Endothelial cell of umbilical vein (primary cell): ENCODE data around the gene IRF5. TPM values are rescaled to one million over a fixed set of nuclear protein-coding genes. Genes with fewer than 3 reads are reported as not detected.

Experiments
- BruUV-seq: library from RNA; stranded (reverse); fragments of 400-500 nt; replicated peaks from 2 replicates; lab custom pipeline; 2021; lab: Mats Ljungman, UMichigan
- CTCF ChIA-PET: fragments of 300-600, 350-600 bp; sonication (Branson Sonifier 250); formaldehyde crosslinking; loops from one replicate; lab custom pipeline; 2021; ENCODE audit warnings: antibody characterized with exemption, inconsistent platforms; lab: Charles Lee
- POLR2A ChIA-PET: fragments of 300-600, 350-600 bp; sonication (Branson Sonifier 250); formaldehyde crosslinking; loops from one replicate; lab custom pipeline; 2021; ENCODE audit warnings: antibody characterized with exemption, inconsistent platforms; lab: Charles Lee
- DNase-seq: peaks from one replicate; pipeline ENCODE4 v3.0.0-alpha.2; 2011; ENCODE audit warnings: low read depth, low spot score
- FAIRE-seq: peaks from 2 replicates; lab custom pipeline; 2011; peaks lifted over from hg19 to GRCh38; lab: Jason Lieb, UNC
- H2AFZ ChIP-seq: 2 replicates; pipeline ENCODE4 v1.6.0; 2012; ENCODE audit warnings: low read depth, low read length, control low read depth, inconsistent platforms
- H3K27ac ChIP-seq: 2 replicates; pipeline ENCODE4 v1.5.1; 2011; ENCODE audit warnings: low read depth, mild to moderate bottlenecking, control low read depth, low read length, moderate library complexity; ENCODE audit not compliant: insufficient read depth
- H3K27me3 ChIP-seq, 2 experiments: 2 replicates each; pipeline versions ENCODE4 v1.6.0 to v1.6.1; 2011; ENCODE audit warnings: low read length in 2 of 2, mixed read lengths in 1 of 2; ENCODE audit not compliant: control insufficient read depth in 2 of 2, insufficient read depth in 2 of 2
- H3K36me3 ChIP-seq, 2 experiments: 2 replicates in 1 of 2; 3 replicates in 1 of 2; pipeline ENCODE4 v1.5.1; 2011; ENCODE audit warnings: low read length in 2 of 2, mild to moderate bottlenecking in 1 of 2, moderate library complexity in 1 of 2; ENCODE audit not compliant: control insufficient read depth in 2 of 2, insufficient read depth in 2 of 2; ENCODE audit errors: extremely low read depth in 1 of 2
- H3K4me1 ChIP-seq: 3 replicates; pipeline ENCODE4 v1.5.1; 2011; ENCODE audit warnings: mild to moderate bottlenecking, low read length; ENCODE audit not compliant: control insufficient read depth, insufficient read depth; ENCODE audit errors: extremely low read depth
- H3K4me2 ChIP-seq: 2 replicates; pipeline ENCODE4 v1.6.1; 2011; ENCODE audit warnings: low read length, control low read depth, mixed read lengths; ENCODE audit not compliant: insufficient read depth
- H3K4me3 ChIP-seq, 3 experiments: fragments of 200-600 bp in 1 of 3; sonication (generic), shearing (Covaris generic) in 1 of 3; replicated peaks in 1 of 3; 2 replicates each; pipeline ENCODE4 v1.5.1; 2011 to 2016; ENCODE audit warnings: control low read depth in 3 of 3, low read length in 3 of 3, mild to moderate bottlenecking in 2 of 3, inconsistent platforms in 1 of 3, low read depth in 1 of 3, moderate library complexity in 1 of 3; ENCODE audit not compliant: insufficient read depth in 1 of 3
- H3K79me2 ChIP-seq: 2 replicates; pipeline ENCODE4 v1.6.0; 2012; ENCODE audit warnings: low read length, inconsistent platforms; ENCODE audit not compliant: control insufficient read depth, insufficient read depth
- H3K9ac ChIP-seq: replicated peaks from 2 replicates; pipeline ENCODE3; 2011; ENCODE audit warnings: low read length, control low read depth; ENCODE audit not compliant: insufficient read depth; ENCODE audit errors: extremely low read depth
- H3K9me1 ChIP-seq: replicated peaks from 3 replicates; pipeline ENCODE4 v1.6.0; 2011; ENCODE audit warnings: mild to moderate bottlenecking, low read length; ENCODE audit not compliant: control insufficient read depth, insufficient read depth; ENCODE audit errors: extremely low read depth
- H3K9me3 ChIP-seq: replicated peaks from 2 replicates; pipeline ENCODE4 v1.5.1; 2012; ENCODE audit warnings: low read length, inconsistent platforms; ENCODE audit not compliant: control insufficient read depth, insufficient read depth
- H4K20me1 ChIP-seq: replicated peaks from 2 replicates; pipeline ENCODE3; 2011; ENCODE audit warnings: mild to moderate bottlenecking, low read length; ENCODE audit not compliant: control insufficient read depth, insufficient read depth; ENCODE audit errors: extremely low read depth
- FOS ChIP-seq: IDR thresholded peaks from 2 replicates; pipeline ENCODE4 v1.6.1; 2011; ENCODE audit warnings: mild to moderate bottlenecking, low read length, moderate library complexity, borderline replicate concordance; ENCODE audit not compliant: insufficient read depth
- MYC ChIP-seq: IDR thresholded peaks from one replicate; pipeline ENCODE4 v1.6.1; 2011; ENCODE audit warnings: mild to moderate bottlenecking, low read depth, low read length
- dilution Hi-C: fragments of 300-500 bp; cut with MboI; formaldehyde crosslinking; loops from one replicate; pipeline ENCODE4 v1.15.0; 2019; ENCODE audit warnings: low sequenced_read_pairs; ENCODE audit not compliant: extremely low pct_ligation_motif_present
- intact Hi-C: fragments of 100-400 bp; cut with micrococcal nuclease; formaldehyde crosslinking; loops from one replicate; pipeline ENCODE4 v1.10.0; 2022
- polyA plus RNA-seq, 4 experiments: library from polyadenylated mRNA; depleted of rRNA in 3 of 4; stranded (reverse) in 3 of 4; unstranded in 1 of 4; fragments of >200 nt; gene quantifications; 2 replicates each; pipeline versions ENCODE4 v1.2.1 to v1.2.3, GENCODE V29; 2011 to 2012; ENCODE audit warnings: missing spikeins in 1 of 4
- total RNA-seq: library from RNA; stranded (reverse); gene quantifications from 2 replicates; pipeline ENCODE4 v1.2.3, GENCODE V29; 2021
- TF ChIP-seq, protein P1 (sequence below), 2 donors: IDR thresholded peaks; 1 replicate in 1 of 2; 2 replicates in 1 of 2; pipeline ENCODE4 v1.5.1; 2011; ENCODE audit warnings: low read length in 2 of 2, mild to moderate bottlenecking in 2 of 2, moderate library complexity in 2 of 2, control low read depth in 1 of 2, inconsistent platforms in 1 of 2, low read depth in 1 of 2; ENCODE audit not compliant: insufficient read depth in 1 of 2; ENCODE audit errors: extremely low read depth in 1 of 2

Gene IRF5
- total and polyA plus RNA-seq, 2 donors (not counting 3 experiments of a cell fraction or from before 2014, with no cell fraction given) = 0.31 to 0.36 TPM

DNA sequence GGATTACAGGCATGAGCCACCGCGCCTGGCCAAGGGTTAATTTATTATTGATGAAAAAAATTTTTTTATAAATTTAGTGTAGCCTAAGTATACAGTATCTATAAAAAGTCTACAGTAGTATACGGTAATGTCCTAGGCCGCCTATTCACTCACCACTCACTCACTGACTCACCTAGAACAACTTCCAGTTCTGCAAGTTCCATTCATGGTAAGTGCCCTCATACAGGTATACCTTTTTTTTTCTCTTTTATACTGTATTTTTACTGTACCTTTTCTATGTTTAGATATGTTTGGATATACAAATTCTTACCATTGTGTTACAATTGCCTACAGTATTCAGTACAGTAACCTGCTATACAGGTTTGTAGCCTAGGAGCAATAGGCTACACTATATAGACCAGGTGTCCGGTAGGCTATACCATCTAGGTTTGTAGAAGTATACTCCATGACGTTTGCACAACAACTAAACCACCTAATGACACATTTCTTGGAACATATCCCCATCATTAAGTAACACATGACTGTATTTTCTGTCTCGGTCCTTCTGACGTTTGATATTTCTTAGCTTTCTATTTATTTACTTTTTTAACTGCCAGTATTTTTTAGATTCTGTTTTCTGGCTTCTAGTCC is 23.4 kb downstream of the IRF5 start:
- Histone ChIP-seq H3K27ac (no peak overlapping the region), H3K9ac (no peak overlapping the region), H3K79me2 (no peaks in the 10 kb centered on the region), H3K4me2 (no peak overlapping the region), H3K4me3 (no peak overlapping the region), H4K20me1 (no peaks in the 10 kb centered on the region), H3K36me3 (peaks cover 5 to 13% of the 10 kb centered on the region in 2 experiments), H3K4me1 (no peaks in the 10 kb centered on the region), H3K9me1 (no peaks in the 10 kb centered on the region), H3K9me3 (no peaks in the 10 kb centered on the region), H2AFZ (no peak overlapping the region), H3K27me3 (no peaks in the 10 kb centered on the region)
- TF ChIP-seq, protein P1, sequence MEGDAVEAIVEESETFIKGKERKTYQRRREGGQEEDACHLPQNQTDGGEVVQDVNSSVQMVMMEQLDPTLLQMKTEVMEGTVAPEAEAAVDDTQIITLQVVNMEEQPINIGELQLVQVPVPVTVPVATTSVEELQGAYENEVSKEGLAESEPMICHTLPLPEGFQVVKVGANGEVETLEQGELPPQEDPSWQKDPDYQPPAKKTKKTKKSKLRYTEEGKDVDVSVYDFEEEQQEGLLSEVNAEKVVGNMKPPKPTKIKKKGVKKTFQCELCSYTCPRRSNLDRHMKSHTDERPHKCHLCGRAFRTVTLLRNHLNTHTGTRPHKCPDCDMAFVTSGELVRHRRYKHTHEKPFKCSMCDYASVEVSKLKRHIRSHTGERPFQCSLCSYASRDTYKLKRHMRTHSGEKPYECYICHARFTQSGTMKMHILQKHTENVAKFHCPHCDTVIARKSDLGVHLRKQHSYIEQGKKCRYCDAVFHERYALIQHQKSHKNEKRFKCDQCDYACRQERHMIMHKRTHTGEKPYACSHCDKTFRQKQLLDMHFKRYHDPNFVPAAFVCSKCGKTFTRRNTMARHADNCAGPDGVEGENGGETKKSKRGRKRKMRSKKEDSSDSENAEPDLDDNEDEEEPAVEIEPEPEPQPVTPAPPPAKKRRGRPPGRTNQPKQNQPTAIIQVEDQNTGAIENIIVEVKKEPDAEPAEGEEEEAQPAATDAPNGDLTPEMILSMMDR (IDR thresholded peaks at IDR 0.05; ENCODE audit: extremely low read depth in 1 of 2, insufficient read depth in 1 of 2, low read depth in 1 of 2, low read length in 2 of 2) = no peak
- DNase-seq (no peak), FAIRE-seq (no peak)
- BruUV-seq = no TSS peak
- intact Hi-C loops = no loop called here
- POLR2A ChIA-PET = no interaction called here
- CTCF ChIA-PET = interaction anchor here (1.2 to 1.3 kb wide), 2 partner anchors 14 to 130 kb away, joined by 3 to 4 read pairs; no protein-coding TSS in a partner anchor
- dilution Hi-C loops = no loop called here

DNA sequence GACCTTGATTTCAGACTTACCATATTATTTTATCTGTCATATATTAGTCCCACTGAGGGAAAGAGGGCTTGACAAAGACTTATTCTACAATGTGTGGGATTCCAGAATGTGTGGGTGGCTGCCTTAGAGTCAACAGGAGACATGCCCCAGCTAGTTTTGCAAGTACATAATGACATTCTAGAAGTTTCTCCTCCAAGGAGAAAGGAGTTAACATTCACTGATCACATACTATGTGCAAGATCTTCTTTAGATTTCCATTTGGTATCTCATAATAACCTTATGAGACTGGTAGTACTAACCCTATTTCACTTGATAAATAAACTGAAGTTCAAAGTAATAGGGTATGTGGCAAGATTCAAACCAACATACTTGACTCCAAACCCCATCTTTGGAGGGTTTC is 25.2 kb downstream of the IRF5 start:
- no peak overlapping the region for H3K9ac ChIP-seq
- no peaks in the 10 kb centered on the region for H3K27me3 ChIP-seq
- H3K27ac ChIP-seq = no peak overlapping the region
- H3K9me3 ChIP-seq = no peaks in the 10 kb centered on the region
- H3K4me1 ChIP-seq = no peaks in the 10 kb centered on the region
- ChIA-PET CTCF (interaction anchor here (1.2 to 1.6 kb wide), 2 partner anchors 14 to 231 kb away, joined by 3 to 4 read pairs; no protein-coding TSS in a partner anchor), POLR2A (no interaction called here)
- no peak overlapping the region for H2AFZ ChIP-seq
- FAIRE-seq (no peak), DNase-seq (no peak)
- TF ChIP-seq FOS = no peak
- TF ChIP-seq MYC = no peak
- intact Hi-C loops = no loop called here
- no peaks in the 10 kb centered on the region for H3K79me2 ChIP-seq
- H3K9me1 ChIP-seq = no peaks in the 10 kb centered on the region
- no peaks in the 10 kb centered on the region for H4K20me1 ChIP-seq
- no peak overlapping the region for H3K4me3 ChIP-seq
- H3K4me2 ChIP-seq = no peak overlapping the region
- dilution Hi-C loops = no loop called here
- no TSS peak for BruUV-seq
- H3K36me3 ChIP-seq = peaks cover 7 to 13% of the 10 kb centered on the region in 2 experiments
